AG08395 (cell line): Measurements from ENCODE around the gene SPACA6.

Experiments used
- DNase-seq: peaks from one replicate; pipeline ENCODE4 v3.0.0; 2012; ENCODE audit warnings: mixed read lengths, low spot score

Gene SPACA6

GRCh38 chr19:51706296-51706695 lies 13.2 kb downstream of the SPACA6 start:
- DNase-seq, result no peak

- DNase-seq, result no peak
Measured at GRCh38 chr19:51706885-51707284, 13.8 kb downstream of the SPACA6 start.

DNA sequence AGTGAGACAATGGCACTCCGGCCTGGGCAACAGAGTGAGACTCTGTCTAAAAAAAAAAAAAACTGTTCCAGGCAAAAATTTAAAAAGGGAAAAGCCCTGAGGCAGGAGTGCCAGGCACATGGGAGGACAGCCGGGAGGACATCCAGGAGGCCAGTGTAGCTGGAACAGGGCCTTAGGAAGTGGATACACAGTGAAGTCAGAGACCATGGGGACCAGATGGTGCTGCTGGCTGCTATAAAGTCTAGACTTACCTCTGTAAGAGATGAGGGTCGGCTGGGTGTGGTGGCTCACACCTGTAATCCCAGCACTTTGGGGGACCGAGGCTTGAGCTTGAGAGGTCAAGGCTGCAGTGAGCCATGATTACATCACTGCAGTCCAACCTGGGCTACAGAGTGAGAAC lies 15.7 kb downstream of the SPACA6 start:
- no peak for DNase-seq

DNA sequence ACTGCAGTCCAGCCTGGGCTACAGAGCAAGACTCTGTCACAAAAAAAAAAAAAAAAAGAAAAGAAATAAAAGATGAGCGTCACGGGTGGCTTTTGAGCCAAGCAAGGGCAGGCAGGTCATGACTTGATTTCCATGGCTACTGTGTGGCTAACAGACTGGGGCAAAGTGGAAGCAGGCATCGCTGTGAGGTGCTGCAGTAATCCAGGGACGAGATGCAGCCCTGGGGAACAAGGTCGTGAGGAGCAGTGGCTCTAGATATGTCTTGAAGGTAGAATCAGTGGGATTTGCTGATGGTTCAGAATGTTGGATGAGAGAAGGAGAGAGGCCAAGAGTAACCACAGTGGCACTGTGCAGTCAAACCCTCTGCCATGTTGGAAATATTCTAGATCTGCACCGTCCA lies 16.4 kb downstream of the SPACA6 start:
- no peak for DNase-seq

DNA sequence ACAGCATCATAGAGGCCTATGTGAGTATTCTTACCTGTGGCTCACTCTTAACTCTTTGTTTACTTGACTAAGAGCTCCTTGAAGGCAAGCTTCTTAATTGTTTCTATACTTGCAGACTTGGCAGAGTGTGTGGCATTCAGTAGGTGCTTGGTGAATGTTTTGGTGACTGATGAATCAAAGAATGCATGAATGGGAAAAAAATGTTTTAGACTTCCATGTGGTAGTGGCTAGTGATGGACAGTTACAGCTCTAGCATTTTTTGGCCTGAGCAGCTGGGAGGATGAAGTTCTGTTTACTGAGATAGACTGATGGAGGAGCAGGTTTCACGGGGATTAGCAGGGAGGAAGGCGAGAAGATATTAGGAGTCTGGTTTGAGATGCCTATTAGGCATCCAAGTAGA lies 17.0 kb downstream of the SPACA6 start:
- peak; percentile 60 for DNase-seq

DNA sequence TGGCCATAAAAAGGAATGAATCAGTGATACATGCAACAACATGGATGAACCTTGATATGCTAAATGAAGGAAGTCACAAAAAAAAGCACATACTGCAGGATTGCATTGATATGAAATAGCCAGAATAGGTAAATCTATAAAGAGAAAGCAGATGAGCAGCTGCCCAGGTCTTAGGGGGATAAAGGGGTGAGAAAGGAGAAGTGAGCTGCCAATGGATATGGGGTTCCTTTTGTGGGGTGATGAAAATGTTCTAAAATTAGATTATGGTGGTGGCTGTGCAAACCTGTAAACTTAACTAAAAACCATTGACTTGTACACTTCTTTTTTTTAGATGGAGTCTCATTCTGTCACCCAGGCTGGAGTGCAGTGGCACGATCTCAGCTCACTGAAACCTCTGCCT lies 18.6 kb downstream of the SPACA6 start:
- no peak for DNase-seq

- DNase-seq, result peak; percentile 42
Measured at GRCh38 chr19:51712461-51713081, 19.4 kb downstream of the SPACA6 start.

DNA sequence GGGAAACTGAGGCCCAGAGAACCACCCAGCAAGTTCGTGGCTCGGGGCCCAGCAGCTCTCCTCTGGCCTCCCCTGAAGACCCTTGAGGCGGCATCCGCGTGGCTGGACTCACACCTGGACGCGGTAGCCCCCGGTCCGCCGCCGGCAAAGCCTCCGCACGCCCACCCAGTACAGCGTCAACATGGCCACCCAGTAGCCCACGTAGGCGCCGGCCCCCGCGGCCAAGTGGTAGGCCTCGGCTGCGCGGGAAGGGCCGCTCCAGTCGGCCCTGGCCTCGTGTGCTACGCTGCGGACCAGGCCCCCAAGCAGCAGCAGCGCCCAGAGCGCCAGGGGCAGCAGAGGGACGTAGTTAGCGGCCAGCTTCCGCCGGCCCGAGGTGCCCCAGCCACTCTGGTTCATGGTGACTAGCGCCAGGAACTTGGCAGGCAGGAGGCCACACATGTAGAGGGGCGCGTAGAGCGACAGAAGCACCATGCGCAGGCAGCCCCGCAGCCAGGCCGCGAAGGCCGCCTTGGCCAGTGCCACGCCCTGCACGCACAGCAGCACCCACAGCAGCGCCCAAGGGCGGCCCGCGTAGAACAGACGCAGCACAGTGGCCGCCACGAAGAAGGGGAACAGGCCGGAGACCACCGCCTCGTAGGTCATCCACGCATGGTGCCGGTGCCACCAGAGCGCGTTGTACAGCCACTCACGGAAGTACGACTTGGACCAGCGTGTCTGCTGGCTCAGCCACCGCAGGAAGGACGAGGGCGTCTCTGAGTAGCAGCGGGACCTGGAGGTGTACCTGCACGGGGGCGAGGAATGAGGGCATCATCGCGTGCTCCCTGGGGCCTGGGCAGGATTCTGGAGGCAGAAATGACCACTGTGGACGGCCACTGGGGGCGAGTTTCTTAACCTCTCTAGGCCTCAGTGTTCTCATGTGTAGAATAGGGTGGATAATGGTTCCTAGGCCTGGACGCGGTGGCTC lies 20.5 kb downstream of the SPACA6 start:
- no peak for DNase-seq

GRCh38 chr19:51714848-51715247 lies 21.7 kb downstream of the SPACA6 start:
- no peak for DNase-seq

- DNase-seq, result no peak
Measured at GRCh38 chr19:51715850-51716249, 22.7 kb downstream of the SPACA6 start.

DNA sequence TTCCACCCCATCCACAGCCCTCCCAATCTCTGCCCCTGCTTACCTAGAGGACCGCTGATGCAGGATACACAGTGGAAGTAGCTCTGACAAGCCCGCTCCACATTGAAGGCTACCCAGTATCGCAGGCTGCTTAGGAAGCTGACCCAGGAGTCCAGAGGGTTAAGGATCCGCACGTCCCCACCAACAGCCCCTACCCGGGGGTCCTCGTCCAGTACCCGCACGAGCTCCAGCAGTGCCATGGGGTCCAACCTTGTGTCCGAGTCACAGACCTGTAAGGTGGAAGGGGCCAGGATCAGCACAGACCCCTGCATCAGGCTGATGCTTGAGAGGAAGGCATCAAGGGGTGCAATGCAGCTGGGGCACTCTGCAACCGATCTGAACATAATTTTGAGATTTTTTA lies 23.8 kb downstream of the SPACA6 start:
- DNase-seq, result no peak

GRCh38 chr19:51719251-51719988 lies 26.3 kb downstream of the SPACA6 start:
- DNase-seq, result no peak

- DNase-seq, result no peak
Measured at GRCh38 chr19:51721905-51722304, 28.8 kb downstream of the SPACA6 start.

DNA sequence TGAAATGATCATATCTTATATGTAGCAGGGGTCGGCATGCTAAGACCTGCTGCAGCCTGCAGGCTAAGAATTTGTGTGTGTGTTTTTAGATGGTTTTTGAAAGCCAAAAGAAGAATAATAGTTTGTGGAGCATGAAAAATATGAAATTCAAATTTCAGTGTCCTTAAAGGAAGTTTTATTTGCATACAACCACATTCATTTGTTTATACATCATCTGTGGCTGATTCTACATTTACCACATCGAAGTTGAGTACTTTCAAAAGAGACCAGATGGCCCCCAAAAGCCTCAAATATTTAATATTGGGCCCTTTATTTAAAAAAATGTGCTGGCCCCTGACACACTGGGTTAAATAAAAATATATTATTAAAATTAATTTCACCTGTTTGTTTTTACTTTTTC lies 29.4 kb downstream of the SPACA6 start:
- DNase-seq, result no peak

DNA sequence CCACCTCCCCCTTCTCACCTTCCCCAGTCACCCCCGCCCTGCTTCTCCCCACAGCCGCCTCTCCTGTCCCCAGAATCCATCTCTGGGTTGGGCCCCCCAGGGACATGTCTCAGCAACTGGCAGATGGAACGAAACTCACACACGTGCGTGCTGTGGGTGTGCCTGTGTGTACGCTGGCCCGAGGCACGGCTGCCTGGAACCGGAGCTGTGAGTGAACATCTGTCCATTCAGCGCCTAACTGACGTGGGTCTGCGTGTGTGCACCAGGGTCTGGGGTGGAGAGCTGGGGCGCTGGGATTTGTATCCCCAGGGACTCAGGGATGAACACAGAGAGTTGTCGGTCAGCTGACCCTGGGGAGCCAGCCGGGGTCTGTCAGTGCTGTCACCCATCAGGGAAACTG lies 31.4 kb downstream of the SPACA6 start:
- no peak for DNase-seq

DNA sequence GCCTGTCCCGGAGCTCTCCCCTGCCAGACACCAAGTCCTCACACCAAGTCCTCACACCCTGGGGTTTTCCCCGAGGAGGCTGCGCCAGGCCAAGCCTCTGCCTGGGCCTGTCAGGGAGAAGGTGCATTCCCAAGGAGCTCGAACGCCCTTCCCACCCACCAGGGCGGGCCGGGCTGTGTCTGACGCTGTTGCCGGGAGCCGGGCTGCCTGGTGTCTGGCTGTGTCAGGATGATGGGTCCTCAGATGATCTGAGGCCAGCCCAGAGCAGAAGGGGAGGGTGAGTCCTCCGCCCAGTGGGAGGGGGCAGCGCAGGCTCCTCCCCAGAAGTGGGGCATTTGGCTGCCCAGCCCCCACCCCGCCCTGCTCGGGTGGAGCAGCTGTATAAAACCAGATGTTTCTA lies 32.9 kb downstream of the SPACA6 start:
- peak; percentile 95 for DNase-seq

DNA sequence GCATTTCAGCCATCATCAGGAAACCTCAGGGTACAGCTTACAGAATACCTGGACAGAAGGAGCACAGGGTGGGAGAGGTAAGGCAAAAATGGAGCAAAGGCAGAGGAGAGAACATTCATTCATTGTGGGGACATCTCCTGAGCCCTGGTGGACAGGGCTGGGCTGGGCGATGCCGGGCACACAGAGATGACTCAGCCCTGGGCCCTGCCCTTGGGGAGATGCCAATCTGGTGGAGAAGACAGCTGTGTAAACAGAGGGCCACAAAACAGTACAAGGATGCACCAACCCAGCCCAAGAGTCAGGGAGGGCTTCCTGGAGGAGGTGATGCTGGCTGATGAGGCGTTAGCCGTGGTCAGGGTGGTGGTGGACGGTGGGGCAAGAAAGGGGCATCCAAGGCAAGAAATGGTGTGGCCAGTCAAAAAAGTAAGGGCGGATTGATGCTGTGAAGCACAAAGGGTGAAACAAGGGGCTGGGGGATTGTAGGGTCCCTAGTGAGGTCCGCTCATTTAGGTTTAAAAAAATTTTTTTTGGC lies 34.3 kb downstream of the SPACA6 start:
- peak; percentile 82 for DNase-seq

DNA sequence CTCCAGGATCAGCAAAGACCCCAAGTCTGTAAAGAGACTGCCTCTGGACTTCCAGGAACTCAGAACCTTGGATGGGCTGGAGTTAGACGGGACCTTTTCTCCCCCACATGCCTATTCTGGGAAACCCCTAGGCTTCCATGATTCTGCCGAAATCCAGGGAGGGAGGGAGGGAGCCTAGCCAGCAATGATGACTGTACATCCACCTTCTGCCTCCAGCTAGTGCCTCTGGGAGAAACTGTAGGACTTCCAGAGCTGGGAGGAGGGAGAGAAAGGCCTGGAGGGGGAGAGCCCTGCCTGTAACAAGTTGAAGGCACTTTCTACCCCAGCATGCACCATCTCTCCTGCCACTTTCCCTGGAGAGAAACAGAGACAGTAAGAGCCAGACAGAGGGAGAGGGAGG lies 36.7 kb downstream of the SPACA6 start:
- peak; percentile 75 for DNase-seq

DNA sequence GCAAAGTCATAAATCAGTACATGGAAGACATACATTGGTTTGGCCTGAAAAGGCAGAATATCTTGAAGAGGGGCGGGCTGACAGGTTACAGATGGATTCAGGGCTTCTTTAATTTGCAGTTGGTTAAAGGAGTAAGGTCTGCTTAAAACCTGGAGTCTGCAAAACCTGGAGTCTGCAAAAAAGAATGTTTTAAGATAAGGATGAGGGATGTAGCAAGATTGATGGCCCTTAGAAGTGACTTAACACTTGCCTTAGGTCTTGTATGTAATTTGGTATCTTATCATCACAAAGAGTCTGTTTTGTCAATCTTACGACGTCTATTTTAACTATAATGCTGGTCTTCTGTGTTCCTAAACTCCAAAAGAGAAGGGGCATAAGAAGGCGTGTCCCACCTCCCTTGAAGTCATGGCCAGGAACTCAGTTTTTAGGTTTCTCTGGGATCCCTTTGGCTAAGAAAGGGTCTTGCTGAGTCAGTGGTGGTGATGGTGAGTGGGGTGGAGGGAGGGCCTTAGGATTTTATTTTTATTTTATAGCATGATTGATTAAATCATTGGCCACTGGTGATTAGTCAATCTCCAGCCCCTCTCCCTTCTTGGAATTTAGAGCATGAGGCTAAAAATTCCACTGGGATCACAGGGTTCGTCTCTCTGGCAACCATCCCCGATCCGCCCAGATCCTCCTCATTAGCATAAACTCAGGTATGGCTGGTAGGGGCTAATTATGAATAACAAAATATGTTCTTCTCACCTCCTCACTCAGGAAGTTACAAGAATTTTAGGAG lies 40.8 kb downstream of the SPACA6 start:
- no peak for DNase-seq

- DNase-seq, result peak; percentile 86
Measured at GRCh38 chr19:51735759-51736449, 42.8 kb downstream of the SPACA6 start.

GRCh38 chr19:51737389-51737788 lies 44.3 kb downstream of the SPACA6 start:
- DNase-seq, result no peak
